DND-41 (cell line): ENCODE measurements around the gene LMX1A.

ENCODE experiments used
- CTCF ChIP-seq: IDR thresholded peaks from 2 replicates; pipeline ENCODE4 v1.5.1; 2012; ENCODE audit warnings: borderline replicate concordance, low read length, moderate library complexity, mild to moderate bottlenecking; ENCODE audit not compliant: poor library complexity, severe bottlenecking; ENCODE audit errors: extremely low read depth
- EZH2 ChIP-seq: IDR thresholded peaks from 3 replicates; pipeline ENCODE4 v1.6.1; 2012; ENCODE audit warnings: borderline replicate concordance, low read depth, mild to moderate bottlenecking, moderate library complexity, low read length, inconsistent platforms; ENCODE audit not compliant: severe bottlenecking

- TF ChIP-seq CTCF (no peak), EZH2 (no peak)
Measured at GRCh38 chr1:165371588-165372225, 15.2 kb upstream of the LMX1A start.
